GM19438 (cell line): ENCODE data around the gene MCTS1.
"Not testable (repeated sequence)": the region's sequence is repeated elsewhere in the genome, so short reads cannot be mapped to it uniquely, and the experiment has no call there.

ENCODE experiments used
- ATAC-seq: cut with Tn5 transposase; IDR thresholded peaks from one replicate; pipeline ENCODE4 v1.9.1; 2021; ENCODE audit warnings: low read depth; ENCODE audit not compliant: unreplicated experiment

The MCTS1 gene

GRCh38 chrX:120625371-120625770 lies 21.5 kb downstream of the MCTS1 start:
- no peak for ATAC-seq

DNA sequence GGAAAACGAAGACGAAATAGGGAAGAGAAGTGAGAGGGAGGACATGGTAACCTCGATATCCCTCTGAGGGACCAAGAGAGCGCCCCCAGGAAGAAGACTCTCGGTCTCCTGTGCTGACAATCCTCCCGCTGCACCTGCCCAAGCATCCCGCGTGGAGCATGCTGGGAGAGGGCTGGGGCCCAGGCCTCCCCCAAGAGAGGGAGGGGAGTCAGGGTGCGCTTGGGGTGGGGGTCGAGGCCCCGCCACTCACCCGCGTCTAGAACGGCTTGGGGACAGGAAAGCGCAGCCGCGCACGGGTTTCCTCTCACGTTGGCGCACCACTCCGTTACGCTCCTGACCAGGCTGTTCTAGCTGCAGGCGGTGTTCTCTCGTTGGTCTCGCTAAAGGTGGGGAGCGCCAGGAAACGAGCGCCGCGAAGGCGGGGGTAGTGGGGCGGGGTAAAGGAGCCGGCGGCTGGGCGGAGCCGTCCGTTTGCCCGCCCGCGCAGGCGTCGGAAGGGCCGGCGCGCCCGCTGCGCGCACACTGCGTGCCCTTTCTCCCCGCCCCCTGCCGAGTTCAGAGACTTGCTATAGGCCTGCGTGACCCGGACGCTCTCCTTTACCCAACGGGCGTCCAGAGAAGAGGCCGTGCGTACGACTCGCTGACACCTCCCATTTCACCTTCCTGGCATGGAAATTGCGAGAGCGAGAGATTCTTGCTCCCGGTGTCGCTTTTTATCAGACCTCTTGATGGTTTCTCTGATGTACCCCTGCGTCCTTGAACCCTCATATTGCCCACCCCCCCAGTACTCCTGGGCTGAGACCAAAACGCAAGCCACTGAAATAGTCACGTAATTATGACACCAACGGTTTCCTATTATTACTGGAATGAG lies 26.0 kb downstream of the MCTS1 start, which contains the start of gene C1GALT1C1:
Gene C1GALT1C1 (minus strand): TSS at position 388 of the 871 bp plus-strand sequence. CDS start 2,888 bp downstream, outside the sequence.
- peak; percentile 95 for ATAC-seq

- no peak for ATAC-seq
Observed at GRCh38 chrX:120638619-120639018, 34.7 kb downstream of the MCTS1 start.

DNA sequence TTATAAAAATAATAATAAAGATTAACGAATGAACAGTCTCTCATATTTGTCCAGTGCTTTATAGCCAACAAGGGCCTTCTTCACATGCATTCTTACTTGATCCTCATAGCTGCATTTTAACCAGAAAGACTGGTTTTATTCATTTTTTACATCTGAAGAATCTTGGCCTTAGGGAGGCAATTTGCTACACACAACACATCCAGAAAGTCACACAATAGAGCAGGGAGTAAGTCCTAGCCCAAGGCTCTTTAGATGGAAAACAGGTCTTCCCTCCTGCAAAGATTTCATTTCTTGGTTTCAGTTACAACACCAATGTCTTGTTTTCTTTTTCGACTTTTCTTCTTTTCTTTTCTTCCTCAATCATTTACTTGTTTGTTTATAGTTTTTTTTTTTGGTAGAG lies 39.0 kb downstream of the MCTS1 start:
- no peak for ATAC-seq

DNA sequence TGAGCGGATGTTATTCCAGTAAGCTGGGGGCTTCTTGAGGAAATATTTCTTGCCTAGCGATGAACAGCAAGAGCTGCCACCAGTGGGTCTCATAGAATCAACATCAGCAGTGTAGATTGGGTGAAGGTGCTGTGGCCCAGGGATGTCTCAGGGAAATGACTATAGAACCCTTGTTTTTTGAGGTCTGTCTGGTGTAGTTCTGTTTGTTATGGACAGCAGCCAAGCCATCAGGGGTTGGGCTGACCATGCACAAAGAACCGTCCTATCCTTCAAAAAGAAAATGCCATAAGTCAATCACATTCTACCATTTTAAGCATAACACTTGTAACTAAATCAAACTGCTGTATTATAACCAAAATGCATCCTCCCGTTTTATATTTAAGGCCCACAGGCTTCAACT lies 43.2 kb downstream of the MCTS1 start:
- ATAC-seq: no peak

DNA sequence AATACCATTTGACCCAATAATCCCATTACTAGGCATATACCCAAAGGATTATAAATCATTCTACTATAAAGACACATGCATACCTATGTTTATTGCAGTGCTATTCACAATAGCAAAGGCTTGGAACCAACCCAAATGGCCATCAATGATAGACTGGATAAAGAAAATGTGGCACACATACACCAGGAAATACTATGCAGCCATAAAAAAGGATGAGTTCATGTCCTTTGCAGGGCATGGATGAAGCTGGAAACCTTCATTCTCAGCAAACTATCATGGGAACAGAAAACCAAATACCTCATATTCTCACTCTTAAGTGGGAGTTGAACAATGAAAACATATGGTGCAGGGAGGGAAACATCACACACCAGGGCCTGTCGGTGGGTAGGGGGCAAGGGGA lies 48.4 kb downstream of the MCTS1 start:
- not testable (repeated sequence) for ATAC-seq

GRCh38 chrX:120653000-120653399 lies 49.1 kb downstream of the MCTS1 start:
- ATAC-seq: no peak

DNA sequence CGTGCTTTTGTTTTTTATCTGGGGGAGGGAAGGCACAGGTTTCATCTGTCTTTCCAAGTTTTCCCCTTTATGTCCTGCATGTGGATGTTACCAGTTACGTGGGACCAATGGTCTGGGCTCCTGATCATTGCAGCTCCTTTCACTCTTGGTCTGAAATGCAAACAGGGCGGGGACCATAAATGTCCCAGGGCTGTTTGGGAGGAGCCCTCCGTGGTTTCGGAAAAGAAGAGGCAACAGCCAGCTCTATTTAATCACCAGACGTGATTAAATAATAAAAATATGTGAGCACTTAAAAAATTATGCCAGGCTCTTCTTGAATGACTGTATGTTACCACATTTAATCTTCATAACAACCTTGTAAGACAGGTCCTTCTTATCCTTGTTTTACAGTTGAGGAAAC lies 56.7 kb downstream of the MCTS1 start:
- ATAC-seq: no peak
